OCI-LY3 (cell line): Measurements from ENCODE around the gene PRDM16.

Experiments
- H2AFZ ChIP-seq: fragments of 200-600, 300-600 bp; shearing (Covaris generic); 2 replicates; pipeline ENCODE4 v1.6.0; 2014; ENCODE audit warnings: antibody characterized with exemption, low read depth, low read length
- H3K27ac ChIP-seq: fragments of 200-600, 300-600 bp; sonication (generic); 2 replicates; pipeline ENCODE4 v1.5.1; 2014; ENCODE audit warnings: mild to moderate bottlenecking, low read length, moderate library complexity, mixed read lengths
- H3K27me3 ChIP-seq: fragments of 200-600, 300-600 bp; sonication (generic); 2 replicates; pipeline ENCODE4 v1.6.1; 2014; ENCODE audit warnings: low read depth, low read length, mixed read lengths
- H3K36me3 ChIP-seq: fragments of 200-600, 300-600 bp; sonication (generic); replicated peaks from 2 replicates; pipeline ENCODE3; 2014; ENCODE audit warnings: low read depth, low read length, mixed read lengths
- H3K4me1 ChIP-seq: fragments of 300-600, 200-600 bp; sonication (generic); 2 replicates; pipeline ENCODE4 v1.6.1; 2014; ENCODE audit warnings: low read length, mixed read lengths
- H3K4me2 ChIP-seq: fragments of 200-600, 300-600 bp; sonication (generic); 2 replicates; pipeline ENCODE4 v1.6.1; 2014; ENCODE audit warnings: low read length, mixed read lengths
- H3K4me3 ChIP-seq: fragments of 300-600, 200-600 bp; sonication (generic); 2 replicates; pipeline ENCODE4 v1.5.1; 2014; ENCODE audit warnings: antibody characterized with exemption, mild to moderate bottlenecking, low read length, moderate library complexity
- H3K79me2 ChIP-seq: fragments of 300-600, 200-600 bp; shearing (Covaris generic); 2 replicates; pipeline ENCODE4 v1.6.1; 2014; ENCODE audit warnings: mild to moderate bottlenecking, low read length, mixed read lengths
- H3K9ac ChIP-seq: fragments of 300-600, 200-600 bp; shearing (Covaris generic); 2 replicates; pipeline ENCODE4 v1.6.0; 2014; ENCODE audit warnings: mild to moderate bottlenecking, low read length, moderate library complexity
- H3K9me3 ChIP-seq: fragments of 200-600, 300-600 bp; shearing (Covaris generic); 2 replicates; pipeline ENCODE4 v1.6.1; 2014; ENCODE audit warnings: low read length, mixed read lengths; ENCODE audit not compliant: insufficient read depth
- H4K20me1 ChIP-seq: fragments of 200-600, 300-600 bp; sonication (generic); 2 replicates; pipeline ENCODE4 v1.6.1; 2016; ENCODE audit warnings: low read length, mixed read lengths; ENCODE audit not compliant: insufficient read depth
- EZH2phosphoT487 ChIP-seq: fragments of 200-600 bp; shearing (Covaris generic); IDR thresholded peaks from 2 replicates; pipeline ENCODE4 v1.6.1; 2018; ENCODE audit warnings: antibody characterized with exemption, mixed run types, low read depth
- TF ChIP-seq, protein P1 (sequence below): fragments of 200-600, 300-600 bp; sonication (generic); IDR thresholded peaks from 2 replicates; pipeline ENCODE4 v1.5.1; 2014; ENCODE audit warnings: antibody characterized with exemption, low read length, low read depth

PRDM16 gene

DNA sequence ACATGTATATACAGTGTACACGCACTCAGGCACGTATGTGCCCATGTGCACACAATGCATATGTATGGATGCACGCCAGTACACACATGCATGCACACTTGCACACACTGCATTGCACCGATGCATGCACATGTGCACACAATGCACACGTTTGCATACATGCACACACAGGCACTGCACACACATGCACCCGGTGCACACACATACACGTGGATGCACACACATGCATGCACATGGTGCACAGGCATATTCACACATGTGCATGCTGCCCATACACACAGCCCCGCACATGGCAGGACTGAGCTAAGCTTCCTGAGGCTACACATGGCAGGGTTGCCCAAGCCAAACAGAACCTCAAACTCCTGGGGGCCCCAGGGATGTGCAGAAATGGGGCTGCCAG is 405.0 kb downstream of the PRDM16 start:
- Histone ChIP-seq H3K4me2 (no peak overlapping the region), H3K9ac (no peak overlapping the region), H3K9me3 (no peaks in the 10 kb centered on the region), H3K4me3 (no peak overlapping the region), H4K20me1 (no peaks in the 10 kb centered on the region), H3K27ac (no peak overlapping the region), H3K36me3 (no peaks in the 10 kb centered on the region), H2AFZ (no peak overlapping the region), H3K4me1 (no peaks in the 10 kb centered on the region), H3K27me3 (no peaks in the 10 kb centered on the region), H3K79me2 (no peaks in the 10 kb centered on the region)
- TF ChIP-seq EZH2phosphoT487: no peak
- TF ChIP-seq, protein P1, sequence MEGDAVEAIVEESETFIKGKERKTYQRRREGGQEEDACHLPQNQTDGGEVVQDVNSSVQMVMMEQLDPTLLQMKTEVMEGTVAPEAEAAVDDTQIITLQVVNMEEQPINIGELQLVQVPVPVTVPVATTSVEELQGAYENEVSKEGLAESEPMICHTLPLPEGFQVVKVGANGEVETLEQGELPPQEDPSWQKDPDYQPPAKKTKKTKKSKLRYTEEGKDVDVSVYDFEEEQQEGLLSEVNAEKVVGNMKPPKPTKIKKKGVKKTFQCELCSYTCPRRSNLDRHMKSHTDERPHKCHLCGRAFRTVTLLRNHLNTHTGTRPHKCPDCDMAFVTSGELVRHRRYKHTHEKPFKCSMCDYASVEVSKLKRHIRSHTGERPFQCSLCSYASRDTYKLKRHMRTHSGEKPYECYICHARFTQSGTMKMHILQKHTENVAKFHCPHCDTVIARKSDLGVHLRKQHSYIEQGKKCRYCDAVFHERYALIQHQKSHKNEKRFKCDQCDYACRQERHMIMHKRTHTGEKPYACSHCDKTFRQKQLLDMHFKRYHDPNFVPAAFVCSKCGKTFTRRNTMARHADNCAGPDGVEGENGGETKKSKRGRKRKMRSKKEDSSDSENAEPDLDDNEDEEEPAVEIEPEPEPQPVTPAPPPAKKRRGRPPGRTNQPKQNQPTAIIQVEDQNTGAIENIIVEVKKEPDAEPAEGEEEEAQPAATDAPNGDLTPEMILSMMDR: no peak

DNA sequence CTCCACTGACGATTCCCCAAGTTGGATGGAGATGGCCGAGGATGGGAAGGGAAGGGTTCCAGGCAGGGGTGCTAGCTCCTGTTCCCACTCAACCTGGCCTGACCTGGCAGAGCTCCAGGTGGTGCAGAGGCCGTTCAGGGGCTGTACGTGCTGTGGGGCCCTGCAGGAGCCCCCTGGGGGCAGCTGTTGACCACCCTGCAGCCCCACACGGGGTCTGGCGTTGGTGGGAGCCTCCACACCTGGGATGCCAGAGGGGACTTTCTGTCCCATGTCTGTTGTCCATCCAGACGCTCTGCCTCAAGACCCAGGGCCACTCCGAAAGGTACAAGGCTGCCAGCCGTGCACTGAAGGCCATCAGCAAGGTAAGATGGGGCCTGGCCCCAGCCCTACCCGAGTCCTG is 405.4 kb downstream of the PRDM16 start:
- Histone ChIP-seq H4K20me1 (no peaks in the 10 kb centered on the region), H3K9me3 (no peaks in the 10 kb centered on the region), H2AFZ (no peak overlapping the region), H3K9ac (no peak overlapping the region), H3K4me1 (no peaks in the 10 kb centered on the region), H3K4me2 (no peak overlapping the region), H3K79me2 (no peaks in the 10 kb centered on the region), H3K36me3 (no peaks in the 10 kb centered on the region), H3K27ac (no peak overlapping the region), H3K27me3 (no peaks in the 10 kb centered on the region), H3K4me3 (no peak overlapping the region)
- TF ChIP-seq, protein P1: no peak
- TF ChIP-seq EZH2phosphoT487: no peak

DNA sequence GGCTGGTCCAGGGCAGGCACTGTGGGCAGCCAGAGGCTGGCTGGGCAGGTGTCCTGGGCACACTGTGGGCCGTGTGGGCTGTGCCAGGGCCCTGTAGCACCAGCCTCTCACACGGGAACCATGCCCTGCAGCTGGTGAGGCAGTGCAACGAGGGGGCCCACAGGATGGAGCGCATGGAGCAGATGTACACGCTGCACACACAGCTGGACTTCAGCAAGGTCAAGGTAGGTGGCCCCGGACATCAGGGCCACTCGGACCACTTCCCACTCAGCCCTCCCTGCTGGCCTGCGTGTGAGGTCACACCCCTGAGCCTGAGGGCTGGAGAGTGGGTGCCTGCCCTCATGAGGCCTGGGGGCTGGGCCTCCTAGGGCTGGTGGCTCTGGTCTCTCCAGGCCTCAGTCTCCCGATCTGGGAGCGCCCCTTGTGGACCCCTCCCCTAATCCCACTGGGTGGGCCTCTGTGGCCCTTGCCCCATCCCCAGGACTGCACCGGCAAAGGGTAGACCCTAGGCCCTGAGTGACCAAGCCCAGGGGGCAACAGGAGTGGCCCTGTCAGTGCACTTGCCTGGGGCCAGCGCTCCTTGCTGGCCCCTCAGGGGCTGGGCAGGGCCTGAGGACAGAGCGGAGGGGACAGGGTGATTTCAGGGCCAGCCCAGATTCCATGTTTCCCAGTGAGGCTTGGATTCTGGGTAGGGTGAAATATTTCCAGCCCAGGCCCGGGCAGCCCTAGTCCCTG is 407.0 kb downstream of the PRDM16 start:
- Histone ChIP-seq H3K36me3 (no peaks in the 10 kb centered on the region), H3K9ac (no peak overlapping the region), H3K4me3 (no peak overlapping the region), H3K27ac (no peak overlapping the region), H3K9me3 (no peaks in the 10 kb centered on the region), H3K4me1 (no peaks in the 10 kb centered on the region), H3K79me2 (no peaks in the 10 kb centered on the region), H2AFZ (no peak overlapping the region), H3K27me3 (no peaks in the 10 kb centered on the region), H3K4me2 (no peak overlapping the region), H4K20me1 (no peaks in the 10 kb centered on the region)
- TF ChIP-seq EZH2phosphoT487: no peak
- TF ChIP-seq, protein P1: no peak

DNA sequence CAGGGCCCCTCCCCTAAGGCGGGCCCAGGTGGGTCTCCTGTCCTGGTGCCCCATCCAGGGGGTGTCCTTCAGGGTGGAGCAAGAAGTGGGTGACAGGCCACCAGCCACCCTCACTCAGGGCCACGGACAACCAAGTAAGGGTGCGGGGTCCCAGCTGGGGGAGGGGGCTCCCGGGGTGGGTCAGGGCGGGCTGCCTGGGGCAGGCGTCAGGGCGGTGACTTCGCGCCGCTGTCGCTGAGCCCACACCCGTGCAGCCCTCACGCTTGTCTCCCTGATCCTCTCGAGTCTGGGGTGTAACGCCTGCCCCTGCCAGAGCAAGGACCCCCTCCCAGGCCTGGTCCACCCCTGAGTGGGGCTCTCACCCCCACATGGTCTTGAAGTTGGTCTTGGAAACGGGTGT is 407.7 kb downstream of the PRDM16 start:
- no peaks in the 10 kb centered on the region for H3K4me1 ChIP-seq
- H3K27me3 ChIP-seq: no peaks in the 10 kb centered on the region
- H3K79me2 ChIP-seq: no peaks in the 10 kb centered on the region
- no peaks in the 10 kb centered on the region for H3K9me3 ChIP-seq
- H4K20me1 ChIP-seq: no peaks in the 10 kb centered on the region
- no peak overlapping the region for H2AFZ ChIP-seq
- TF ChIP-seq, protein P1: no peak
- no peak for TF ChIP-seq EZH2phosphoT487
- H3K27ac ChIP-seq: no peak overlapping the region
- H3K9ac ChIP-seq: no peak overlapping the region
- no peaks in the 10 kb centered on the region for H3K36me3 ChIP-seq
- no peak overlapping the region for H3K4me2 ChIP-seq
- no peak overlapping the region for H3K4me3 ChIP-seq
